Fibroblast of villous mesenchyme (primary cell): ENCODE results near the gene GPHN. TPM values are rescaled to one million over a fixed set of nuclear protein-coding genes. Genes with fewer than 3 reads are reported as not detected.

Experiments used
- DNase-seq: peaks from one replicate; pipeline ENCODE4 v3.0.0-alpha.2; 2010; ENCODE audit warnings: low read depth
- H3K4me3 ChIP-seq: 2 replicates; pipeline ENCODE4 v1.5.1; 2011; ENCODE audit warnings: low read depth, mild to moderate bottlenecking, low read length
- CTCF ChIP-seq: IDR thresholded peaks from 2 replicates; pipeline ENCODE4 v1.5.1; 2012; ENCODE audit warnings: low read depth, mild to moderate bottlenecking, low read length; ENCODE audit not compliant: insufficient read depth
- total RNA-seq: library from RNA; depleted of rRNA; stranded (reverse); fragments of >200 nt; gene quantifications from 2 replicates; pipeline ENCODE4 v1.2.3, GENCODE V29; 2012

Gene GPHN
- total RNA-seq, 1 donor = 9.1 TPM

GRCh38 chr14:66662374-66662773 lies 154.4 kb downstream of the GPHN start:
- H3K4me3 ChIP-seq = no peak overlapping the region
- peak; percentile 47 for TF ChIP-seq CTCF
- peak; percentile 27 for DNase-seq

GRCh38 chr14:66677780-66678179 lies 169.8 kb downstream of the GPHN start:
- no peak for DNase-seq
- H3K4me3 ChIP-seq = no peak overlapping the region
- TF ChIP-seq CTCF = no peak

- TF ChIP-seq CTCF = no peak
- DNase-seq = no peak
- no peak overlapping the region for H3K4me3 ChIP-seq
Measured at GRCh38 chr14:66680216-66680615, 172.3 kb downstream of the GPHN start.

GRCh38 chr14:66696326-66696725 lies 188.4 kb downstream of the GPHN start:
- TF ChIP-seq CTCF = no peak
- no peak overlapping the region for H3K4me3 ChIP-seq
- DNase-seq = no peak

- DNase-seq = no peak
- no peak for TF ChIP-seq CTCF
- H3K4me3 ChIP-seq = no peak overlapping the region
Measured at GRCh38 chr14:66698503-66698902, 190.6 kb downstream of the GPHN start.

GRCh38 chr14:66701813-66702212 lies 193.9 kb downstream of the GPHN start:
- H3K4me3 ChIP-seq = no peak overlapping the region
- no peak for DNase-seq
- TF ChIP-seq CTCF = no peak

- no peak for TF ChIP-seq CTCF
- no peak overlapping the region for H3K4me3 ChIP-seq
- no peak for DNase-seq
Measured at GRCh38 chr14:66708267-66708666, 200.3 kb downstream of the GPHN start.
